Esophagus muscularis mucosa (tissue), 4 donors: Measurements from ENCODE around the gene PHACTR3. TPM values are rescaled to one million over a fixed set of nuclear protein-coding genes. Genes with fewer than 3 reads are reported as not detected.

Experiments used
- DNase-seq: peaks from one replicate; pipeline ENCODE4 v3.0.0-alpha.2; 2017; ENCODE audit errors: extremely low spot score
- H3K27ac ChIP-seq, 4 donors: fragments of 200-600 bp; sonication (generic); replicated peaks in 1 of 4; 1 replicate in 3 of 4; 2 replicates in 1 of 4; pipeline ENCODE4 v1.5.1; 2016 to 2019; ENCODE audit warnings: mild to moderate bottlenecking in 1 of 4
- H3K27me3 ChIP-seq, 4 donors: fragments of 200-600 bp; sonication (generic); one replicate each; pipeline versions ENCODE4 v1.5.1 to v1.6.0; 2016 to 2019
- H3K36me3 ChIP-seq, 4 donors: fragments of 200-600 bp; sonication (generic); one replicate each; pipeline ENCODE4 v1.5.1; 2016 to 2019
- H3K4me1 ChIP-seq, 4 donors: fragments of 200-600 bp; sonication (generic); one replicate each; pipeline ENCODE4 v1.5.1; 2016 to 2019
- H3K4me3 ChIP-seq, 4 donors: fragments of 200-600 bp; sonication (generic); 1 replicate in 2 of 4; 2 replicates in 2 of 4; pipeline ENCODE4 v1.5.1; 2016 to 2019; ENCODE audit warnings: mild to moderate bottlenecking in 4 of 4, moderate library complexity in 1 of 4
- H3K9me3 ChIP-seq, 4 donors: fragments of 200-600 bp; sonication (generic); 1 replicate in 3 of 4; 2 replicates in 1 of 4; pipeline ENCODE4 v1.5.1; 2016 to 2019
- EP300 ChIP-seq: sonication (generic); formaldehyde crosslinking; IDR thresholded peaks from one replicate; pipeline ENCODE4 v1.6.1; 2017; ENCODE audit warnings: antibody characterized with exemption
- POLR2A ChIP-seq: fragments of 450-650 bp; IDR thresholded peaks from one replicate; pipeline ENCODE4 v1.6.1; 2017; ENCODE audit warnings: antibody characterized with exemption, moderate library complexity, mild to moderate bottlenecking, low read depth
- POLR2AphosphoS5 ChIP-seq, 2 donors: sonication (generic); formaldehyde crosslinking; IDR thresholded peaks; one replicate each; pipeline ENCODE4 v1.6.1; 2017; ENCODE audit warnings: antibody characterized with exemption in 2 of 2
- WGBS: methylation state at CpG from one replicate; pipeline ENCODE4 v1.1.5; 2018; 5-methylcytosine and 5-hydroxymethylcytosine counted together
- intact Hi-C: fragments of 100-400 bp; cut with DNase I; formaldehyde crosslinking; loops from one replicate; pipeline ENCODE4 v1.15.1; 2023
- total RNA-seq, 4 donors: library from RNA; depleted of rRNA; stranded (reverse); fragments of >200 nt; gene quantifications; one replicate each; pipeline versions ENCODE4 v1.1.0 to v1.2.1, GENCODE V29; 2016
- TF ChIP-seq, protein P1 (sequence below), 3 experiments: fragments of 200-600 bp in 2 of 3; fragments of 450-650 bp in 1 of 3; sonication (generic) in 2 of 3; IDR thresholded peaks; one replicate each; pipeline ENCODE4 v1.5.1; 2017 to 2019; ENCODE audit warnings: antibody characterized with exemption in 3 of 3, mild to moderate bottlenecking in 2 of 3, moderate library complexity in 1 of 3

PHACTR3 gene
- total RNA-seq, 4 donors from 2014 or later, result 0.17 to 0.86 (median 0.56) TPM

DNA sequence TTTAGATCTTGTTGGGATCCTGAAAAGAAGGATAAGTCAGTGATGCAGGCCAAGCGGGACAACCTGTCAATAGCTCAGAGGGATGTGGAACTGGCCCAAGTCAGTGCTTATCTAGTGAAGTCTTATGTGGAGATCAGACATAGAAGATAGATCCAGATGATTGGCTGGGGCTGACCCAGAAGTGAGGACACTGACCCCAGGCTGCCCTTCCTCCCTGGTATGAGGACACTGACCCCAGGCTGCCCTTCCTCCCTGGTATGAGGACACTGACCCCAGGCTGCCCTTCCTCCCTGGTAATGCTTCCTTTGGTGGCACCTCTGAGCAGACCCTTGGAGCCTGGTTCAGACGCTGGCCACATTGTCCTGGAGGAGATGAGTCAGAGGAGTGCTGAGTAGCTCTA, 159.7 kb downstream of the PHACTR3 start:
- no peaks in the 10 kb centered on the region for H3K9me3 ChIP-seq
- no peak for DNase-seq
- WGBS, result 88% methylated on average over 2 of the region's 2 CpGs
- no peaks in the 10 kb centered on the region for H3K36me3 ChIP-seq
- no peak overlapping the region for H3K4me3 ChIP-seq
- H3K27ac ChIP-seq, result no peak overlapping the region
- intact Hi-C loops, result no loop called here
- TF ChIP-seq EP300 (no peak), POLR2AphosphoS5 (IDR thresholded peaks at IDR 0.05) (no peak), POLR2A (no peak)
- TF ChIP-seq, protein P1, sequence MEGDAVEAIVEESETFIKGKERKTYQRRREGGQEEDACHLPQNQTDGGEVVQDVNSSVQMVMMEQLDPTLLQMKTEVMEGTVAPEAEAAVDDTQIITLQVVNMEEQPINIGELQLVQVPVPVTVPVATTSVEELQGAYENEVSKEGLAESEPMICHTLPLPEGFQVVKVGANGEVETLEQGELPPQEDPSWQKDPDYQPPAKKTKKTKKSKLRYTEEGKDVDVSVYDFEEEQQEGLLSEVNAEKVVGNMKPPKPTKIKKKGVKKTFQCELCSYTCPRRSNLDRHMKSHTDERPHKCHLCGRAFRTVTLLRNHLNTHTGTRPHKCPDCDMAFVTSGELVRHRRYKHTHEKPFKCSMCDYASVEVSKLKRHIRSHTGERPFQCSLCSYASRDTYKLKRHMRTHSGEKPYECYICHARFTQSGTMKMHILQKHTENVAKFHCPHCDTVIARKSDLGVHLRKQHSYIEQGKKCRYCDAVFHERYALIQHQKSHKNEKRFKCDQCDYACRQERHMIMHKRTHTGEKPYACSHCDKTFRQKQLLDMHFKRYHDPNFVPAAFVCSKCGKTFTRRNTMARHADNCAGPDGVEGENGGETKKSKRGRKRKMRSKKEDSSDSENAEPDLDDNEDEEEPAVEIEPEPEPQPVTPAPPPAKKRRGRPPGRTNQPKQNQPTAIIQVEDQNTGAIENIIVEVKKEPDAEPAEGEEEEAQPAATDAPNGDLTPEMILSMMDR (IDR thresholded peaks at IDR 0.05), result no peak
- no peaks in the 10 kb centered on the region for H3K4me1 ChIP-seq
- peaks cover 0 to 9% (median 0%) of the 10 kb centered on the region in 4 donors for H3K27me3 ChIP-seq

DNA sequence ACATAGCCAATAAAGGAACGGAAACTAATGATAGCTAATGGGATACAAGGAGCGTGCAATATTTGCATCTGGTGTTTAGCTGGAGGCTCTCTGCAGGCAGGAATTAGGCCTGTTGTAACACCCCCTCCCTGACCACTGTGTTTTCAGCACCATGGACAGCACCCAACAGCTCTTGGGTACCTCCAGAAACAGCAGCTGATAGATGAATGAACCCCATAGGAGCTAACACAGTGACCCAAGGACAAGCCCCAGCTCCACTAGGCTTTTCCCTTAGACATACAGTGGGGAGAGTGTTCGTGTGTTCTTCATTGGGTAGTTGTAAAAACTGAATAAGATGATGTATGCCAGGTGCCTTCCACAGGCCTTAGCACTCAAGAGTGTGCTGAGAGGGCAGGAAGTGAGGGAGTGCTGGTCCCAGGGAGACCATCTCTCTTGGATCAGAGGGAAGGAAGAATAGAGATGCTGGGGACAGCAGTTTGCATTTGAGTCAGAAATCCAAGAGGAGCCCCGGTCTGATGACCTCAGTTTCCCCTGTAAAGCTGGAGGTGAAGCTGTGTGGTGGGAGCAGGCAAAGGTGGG, 161.3 kb downstream of the PHACTR3 start:
- TF ChIP-seq POLR2A (no peak), EP300 (no peak), POLR2AphosphoS5 (IDR thresholded peaks at IDR 0.05) (no peak)
- TF ChIP-seq, protein P1 (IDR thresholded peaks at IDR 0.05), result no peak
- intact Hi-C loops, result no loop called here
- DNase-seq, result no peak
- WGBS, result 91% methylated on average over 4 of the region's 4 CpGs
- no peaks in the 10 kb centered on the region for H3K4me1 ChIP-seq
- H3K36me3 ChIP-seq, result no peaks in the 10 kb centered on the region
- H3K27me3 ChIP-seq, result peaks cover 0 to 9% (median 0%) of the 10 kb centered on the region in 4 donors
- no peak overlapping the region for H3K4me3 ChIP-seq
- H3K27ac ChIP-seq, result no peak overlapping the region
- H3K9me3 ChIP-seq, result no peaks in the 10 kb centered on the region

DNA sequence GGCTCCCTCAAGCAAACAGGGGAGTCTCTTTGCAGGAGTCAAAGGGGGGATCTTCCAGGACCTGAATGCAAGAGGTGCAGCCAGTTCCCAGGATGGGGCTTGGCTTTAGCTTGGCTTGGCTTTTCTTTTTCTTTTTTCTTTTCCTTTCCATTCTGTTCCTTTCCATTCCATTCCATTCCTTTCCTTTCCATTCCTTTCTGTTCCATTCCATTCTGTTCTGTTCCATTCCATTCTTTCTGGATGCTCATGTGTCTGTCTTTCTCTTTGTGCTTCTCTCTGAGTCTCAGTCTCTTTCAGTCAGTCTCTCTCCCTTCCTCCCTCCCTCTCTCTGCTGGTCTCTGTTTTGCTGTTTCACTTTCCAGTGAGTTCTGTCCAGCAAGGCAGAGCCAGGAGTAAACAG, 163.3 kb downstream of the PHACTR3 start:
- Histone ChIP-seq H3K36me3 (no peaks in the 10 kb centered on the region), H3K27ac (no peak overlapping the region), H3K4me1 (peaks cover 0 to 9% (median 7%) of the 10 kb centered on the region in 4 donors), H3K27me3 (peaks cover 0 to 4% (median 0%) of the 10 kb centered on the region in 4 donors), H3K9me3 (no peaks in the 10 kb centered on the region), H3K4me3 (no peak overlapping the region)
- DNase-seq, result no peak
- intact Hi-C loops, result no loop called here
- TF ChIP-seq EP300, result no peak
- TF ChIP-seq POLR2AphosphoS5 (IDR thresholded peaks at IDR 0.05), result no peak
- TF ChIP-seq, protein P1 (IDR thresholded peaks at IDR 0.05), result no peak

DNA sequence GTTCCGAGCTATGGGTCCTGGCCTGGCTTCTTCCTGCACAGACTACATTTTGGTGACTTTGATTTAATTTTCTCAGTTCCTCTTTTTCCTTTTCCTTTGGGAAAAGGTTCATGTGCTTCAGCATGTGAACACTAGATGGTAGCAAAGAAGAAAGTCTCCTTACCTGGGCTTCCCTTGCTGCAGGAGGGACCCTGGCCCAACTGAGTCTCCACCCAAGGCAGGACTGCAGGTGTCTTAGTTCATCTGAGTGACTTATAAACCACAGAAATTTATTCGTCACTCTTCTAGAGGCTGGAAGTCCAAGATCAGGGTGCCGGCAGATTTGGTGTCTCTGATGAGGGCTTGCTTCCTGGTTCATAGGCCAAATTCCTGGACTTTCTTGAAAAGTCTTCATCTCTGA, 165.9 kb downstream of the PHACTR3 start:
- no peaks in the 10 kb centered on the region for H3K9me3 ChIP-seq
- peaks cover 0 to 9% (median 0%) of the 10 kb centered on the region in 4 donors for H3K27me3 ChIP-seq
- TF ChIP-seq POLR2A (no peak), POLR2AphosphoS5 (IDR thresholded peaks at IDR 0.05) (no peak), EP300 (no peak)
- TF ChIP-seq, protein P1 (IDR thresholded peaks at IDR 0.05), result no peak
- peaks cover 0 to 9% (median 7%) of the 10 kb centered on the region in 4 donors for H3K4me1 ChIP-seq
- H3K4me3 ChIP-seq, result no peak overlapping the region
- no peak for DNase-seq
- H3K36me3 ChIP-seq, result no peaks in the 10 kb centered on the region
- intact Hi-C loops, result no loop called here
- no peak overlapping the region for H3K27ac ChIP-seq
- WGBS, result 75% methylated on average over 3 of the region's 3 CpGs

DNA sequence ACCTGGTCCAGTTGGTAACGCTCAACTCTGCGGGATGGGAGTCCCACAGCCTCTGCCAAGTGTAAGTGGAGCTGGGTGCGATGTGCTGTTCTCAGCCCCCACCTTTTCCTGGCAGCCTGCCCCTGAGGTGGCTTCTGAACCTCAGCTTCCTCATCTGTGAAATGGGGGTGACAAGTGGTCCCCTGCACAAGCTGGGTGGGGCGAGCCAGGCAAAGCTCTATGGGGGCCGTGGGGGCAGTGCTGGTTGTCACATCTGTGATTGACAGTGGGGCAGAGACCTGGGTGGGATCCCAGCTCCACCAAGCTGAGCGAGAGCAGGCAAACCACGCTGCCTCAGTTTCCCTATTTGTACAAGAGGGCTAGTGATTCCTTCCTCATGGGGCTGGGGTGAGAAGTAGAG, 166.5 kb downstream of the PHACTR3 start:
- H3K27me3 ChIP-seq, result peaks cover 0 to 9% (median 0%) of the 10 kb centered on the region in 4 donors
- no peaks in the 10 kb centered on the region for H3K36me3 ChIP-seq
- H3K4me3 ChIP-seq, result no peak overlapping the region
- no peak overlapping the region for H3K27ac ChIP-seq
- no peak for TF ChIP-seq EP300
- no peak for TF ChIP-seq POLR2AphosphoS5 (IDR thresholded peaks at IDR 0.05)
- no peak for TF ChIP-seq POLR2A
- TF ChIP-seq, protein P1 (IDR thresholded peaks at IDR 0.05), result no peak
- H3K4me1 ChIP-seq, result peaks cover 0 to 9% (median 7%) of the 10 kb centered on the region in 4 donors
- H3K9me3 ChIP-seq, result no peaks in the 10 kb centered on the region
- intact Hi-C loops, result no loop called here
- DNase-seq, result no peak
- 90% methylated on average over 5 of the region's 7 CpGs for WGBS
